NCI-H146 (cell line): Measurements from ENCODE around the gene PLA2G4E.

Experiments used
- DNase-seq: peaks from one replicate; lab custom pipeline; 2025; lab: John Stamatoyannopoulos, UW

PLA2G4E gene

DNA sequence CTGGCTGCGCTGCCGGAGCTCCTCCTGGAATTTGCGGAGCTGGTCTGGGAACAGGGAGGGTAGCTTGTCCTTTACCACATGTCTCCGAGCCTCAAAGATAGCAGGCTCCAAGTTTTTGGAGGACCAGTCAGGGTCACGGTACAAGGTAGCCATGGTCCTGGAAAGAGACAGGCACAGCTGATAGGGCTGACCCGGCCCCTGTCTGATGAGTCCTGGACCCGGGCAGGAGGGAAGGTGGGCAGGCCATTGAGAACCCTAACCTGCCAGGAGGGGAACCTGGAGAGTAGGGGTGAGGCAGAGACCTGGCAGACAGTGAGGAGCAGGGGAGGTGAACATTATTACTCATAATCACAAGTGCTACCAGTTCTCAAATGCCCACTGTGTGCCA is 28.0 kb downstream of the PLA2G4E start:
- DNase-seq: no peak

DNA sequence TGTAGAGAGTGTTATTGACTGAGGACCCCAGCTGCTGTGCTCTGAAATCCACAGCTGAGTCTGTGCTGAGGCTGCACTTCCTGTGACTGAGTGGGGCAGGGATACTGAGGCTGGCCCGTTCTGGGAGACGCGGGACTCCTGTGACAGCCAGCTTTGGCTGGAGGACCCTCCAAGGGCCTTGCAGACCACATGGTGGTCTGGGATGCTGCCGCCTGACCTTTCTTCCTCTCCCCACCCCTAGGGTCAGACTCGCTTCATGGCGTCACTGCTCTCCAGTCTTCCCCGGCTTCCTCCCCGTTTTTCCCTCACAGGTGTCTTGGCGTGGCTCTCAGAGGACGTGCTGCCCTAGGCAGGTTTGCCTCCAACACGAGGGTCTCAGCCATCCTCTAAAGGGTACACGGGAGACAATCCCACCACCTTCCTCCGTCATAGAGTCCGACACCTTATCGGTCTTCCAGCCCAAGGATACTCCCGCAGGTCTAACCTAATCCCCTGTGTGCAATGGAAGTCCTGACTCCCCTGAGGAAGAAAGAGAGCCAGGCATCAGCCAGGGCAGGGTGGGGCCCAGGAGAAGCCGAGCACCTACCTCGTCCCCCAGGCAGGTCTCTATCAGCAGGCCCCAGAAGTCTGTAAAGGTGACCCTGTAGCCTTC is 28.6 kb downstream of the PLA2G4E start:
- DNase-seq: no peak

DNA sequence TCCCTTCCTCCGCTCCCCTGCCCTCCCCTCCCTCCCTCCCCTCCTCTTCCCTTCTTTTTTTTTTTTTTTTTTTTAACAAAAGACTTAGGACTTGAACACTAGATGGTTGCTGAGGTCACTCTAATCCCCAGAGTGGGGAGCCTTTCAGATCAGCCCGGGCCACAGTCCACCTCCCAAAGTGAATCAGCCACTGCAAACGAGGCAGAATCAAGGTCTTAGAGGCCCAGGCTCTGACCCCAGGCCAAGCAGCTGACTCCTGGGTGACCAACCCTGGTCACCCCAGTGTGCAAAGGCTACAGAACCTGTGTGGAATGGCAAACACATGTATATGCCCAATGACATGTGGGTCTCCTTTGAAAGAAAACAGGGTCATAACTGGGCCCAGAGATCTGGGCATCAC is 30.2 kb downstream of the PLA2G4E start:
- DNase-seq: no peak

DNA sequence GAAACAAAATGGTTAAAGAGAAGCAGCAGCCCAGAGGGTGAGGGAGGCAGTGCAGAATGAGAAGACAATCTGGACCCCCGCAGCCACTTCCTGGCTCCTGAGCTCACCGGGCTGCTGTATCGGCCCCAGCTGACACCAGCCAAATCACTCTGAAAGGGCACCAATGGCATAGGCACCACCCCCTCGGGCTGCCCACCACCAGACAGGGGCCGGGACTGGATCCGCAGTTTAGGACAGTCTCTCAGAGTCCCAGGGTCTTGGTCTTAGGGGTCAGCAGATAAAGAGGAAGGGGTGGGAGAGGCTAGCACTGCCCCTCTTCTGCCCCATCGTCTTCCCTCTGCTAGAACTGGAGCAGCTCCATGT is 30.6 kb downstream of the PLA2G4E start:
- DNase-seq: no peak

DNA sequence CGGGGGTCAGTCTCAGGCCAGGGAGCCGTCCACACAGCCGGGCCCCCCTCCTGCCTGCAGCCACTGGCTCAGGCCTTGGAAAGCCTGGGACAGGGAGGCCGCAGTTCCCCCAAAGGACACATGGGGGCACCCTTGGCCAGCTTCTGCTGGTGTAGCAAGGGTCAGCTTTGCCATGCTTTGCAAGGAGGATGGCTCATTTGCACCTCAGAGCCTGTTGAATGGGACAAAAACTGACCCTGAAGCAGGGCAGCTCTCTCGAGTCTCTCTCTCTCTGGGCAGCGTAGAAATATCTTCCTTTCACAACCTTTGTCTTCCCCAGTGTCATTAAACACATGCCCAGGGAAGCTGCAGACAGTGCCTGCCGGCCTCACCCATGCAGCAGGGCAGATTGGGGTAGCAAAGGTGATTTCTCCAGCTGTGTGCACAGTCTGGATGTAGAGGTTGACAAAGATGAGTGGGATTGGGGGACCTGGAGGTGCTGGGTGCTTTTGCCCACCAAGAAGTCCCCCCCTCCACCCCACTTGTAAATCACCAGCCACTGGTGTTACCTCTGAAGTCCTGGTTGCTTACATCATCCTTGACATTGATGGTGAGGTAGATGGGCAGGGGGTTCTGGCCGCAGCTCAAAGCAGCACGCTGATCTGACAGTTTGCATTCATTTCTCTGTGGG is 31.1 kb downstream of the PLA2G4E start:
- DNase-seq: peak; percentile 53

DNA sequence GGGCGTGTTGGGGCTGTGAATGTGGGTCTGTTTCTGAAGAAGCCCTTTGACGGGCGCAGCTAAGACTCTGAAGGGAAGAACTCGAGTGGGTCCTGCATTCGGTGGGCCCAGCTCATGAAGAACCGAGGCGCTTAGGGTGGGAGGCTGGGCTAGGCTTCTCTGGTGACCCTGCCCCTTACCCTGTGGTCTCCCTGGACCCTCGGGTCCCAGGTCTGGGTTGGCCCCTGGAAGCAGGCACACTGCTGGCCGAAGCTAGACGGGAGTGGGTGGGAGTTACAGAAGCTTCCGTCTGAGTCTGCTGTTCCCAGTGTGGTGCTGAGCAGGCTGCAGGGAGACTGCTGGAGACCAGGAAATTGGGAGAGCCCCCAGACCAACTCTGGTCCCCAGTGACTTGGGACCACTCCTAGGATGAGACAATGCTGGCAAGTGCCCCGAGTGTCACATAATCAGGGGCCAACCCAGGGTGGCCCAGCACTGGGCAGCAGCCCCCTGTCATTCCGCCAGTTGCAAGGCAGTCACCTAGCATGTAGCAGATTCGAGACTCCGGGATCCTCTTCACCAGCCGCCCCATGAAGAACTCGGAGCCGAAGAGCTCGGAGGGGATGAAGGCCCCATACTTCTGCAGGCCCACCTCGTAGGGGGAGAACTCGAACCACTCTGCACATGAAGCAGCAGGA is 31.8 kb downstream of the PLA2G4E start:
- DNase-seq: no peak

DNA sequence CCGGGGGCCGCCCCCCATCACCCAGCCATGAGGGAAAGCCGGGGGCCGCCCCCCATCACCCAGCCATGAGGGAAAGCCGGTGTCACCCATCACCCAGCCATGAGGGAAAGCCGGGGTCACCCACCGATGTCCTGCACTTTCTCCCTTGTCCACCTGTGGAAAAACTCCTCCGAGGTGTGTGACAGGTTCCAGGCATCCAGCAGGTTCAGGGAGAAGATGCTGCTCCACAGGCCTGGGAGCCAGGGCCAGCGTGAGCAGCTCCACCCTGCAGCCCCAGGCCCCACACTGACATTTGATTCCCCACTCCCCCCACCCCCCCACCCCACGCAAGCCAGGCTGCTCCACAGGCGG is 32.9 kb downstream of the PLA2G4E start:
- DNase-seq: no peak

DNA sequence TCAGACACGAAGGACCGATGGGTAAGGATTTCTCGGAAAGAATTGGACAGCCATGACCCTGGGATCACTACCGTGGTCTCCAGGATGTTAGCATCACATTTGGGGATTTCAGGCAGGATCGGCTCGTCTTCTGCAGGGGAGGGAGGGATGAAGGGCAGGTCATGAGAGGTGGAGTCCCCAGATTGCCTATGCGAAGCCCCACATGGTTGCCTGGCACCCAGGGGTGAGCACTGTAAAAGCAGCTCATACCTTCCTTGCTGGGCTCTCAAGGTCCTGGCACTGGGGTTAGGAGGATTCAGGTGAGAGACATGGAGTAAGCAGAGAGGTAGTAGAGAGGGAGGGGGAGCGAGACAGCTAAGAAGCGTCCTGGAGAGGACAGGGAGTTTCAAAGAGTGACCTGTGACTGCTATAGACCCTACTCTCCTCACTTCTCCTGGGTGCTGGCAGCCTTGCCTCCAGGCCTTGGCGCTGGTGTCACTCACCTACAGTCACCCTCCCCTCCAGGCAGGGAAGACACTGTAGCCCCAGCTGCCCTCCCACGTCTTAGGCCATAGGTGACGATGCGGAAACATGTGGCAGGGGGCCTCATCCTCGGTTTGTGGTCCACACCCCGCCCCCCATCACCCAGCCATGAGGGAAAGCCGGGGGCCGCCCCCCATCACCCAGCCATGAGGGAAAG is 33.5 kb downstream of the PLA2G4E start:
- DNase-seq: no peak

DNA sequence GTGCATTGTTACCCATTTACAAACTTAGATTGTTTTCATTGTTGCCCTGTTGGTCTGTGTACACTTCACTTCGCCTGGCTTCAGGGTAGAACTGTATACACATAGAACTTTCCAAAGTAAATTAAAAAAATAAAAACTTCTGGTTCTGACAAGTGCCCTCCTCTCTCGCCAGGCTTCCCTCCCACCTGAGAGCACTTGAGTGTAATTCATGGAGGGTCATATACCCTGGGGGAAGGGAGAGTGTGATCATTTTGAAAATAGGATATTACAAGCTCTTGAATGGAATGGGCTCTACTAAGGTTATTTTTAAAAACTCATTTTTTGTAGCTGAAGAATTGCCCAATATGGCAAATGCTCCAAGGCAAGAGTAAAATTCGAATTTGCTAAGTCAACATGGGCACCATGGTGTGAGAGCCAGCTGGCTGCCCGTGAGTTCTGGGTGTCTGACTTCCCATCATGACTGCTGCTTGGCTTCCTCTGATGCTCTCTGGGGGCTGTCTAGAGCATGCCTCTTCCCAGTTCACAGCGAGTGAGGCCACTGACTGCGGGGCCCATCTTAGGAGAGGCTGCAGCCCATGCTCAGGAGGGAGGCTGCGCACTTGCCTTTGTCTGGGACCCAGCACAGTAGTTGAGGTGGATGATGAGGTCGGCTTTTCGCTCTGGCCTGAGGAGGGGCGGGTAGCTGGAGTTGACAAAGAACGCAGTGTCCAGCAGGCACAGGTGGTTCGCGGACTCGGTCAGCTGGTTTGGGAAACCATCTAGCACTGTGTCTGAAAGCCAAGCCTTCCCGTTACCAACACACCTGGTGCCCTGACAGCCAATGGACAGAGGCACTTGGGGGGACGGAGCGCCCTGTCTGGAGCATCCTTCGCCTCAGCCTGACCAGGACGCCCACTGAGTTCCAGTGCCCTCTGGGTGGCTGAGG is 35.3 kb downstream of the PLA2G4E start:
- no peak for DNase-seq

DNA sequence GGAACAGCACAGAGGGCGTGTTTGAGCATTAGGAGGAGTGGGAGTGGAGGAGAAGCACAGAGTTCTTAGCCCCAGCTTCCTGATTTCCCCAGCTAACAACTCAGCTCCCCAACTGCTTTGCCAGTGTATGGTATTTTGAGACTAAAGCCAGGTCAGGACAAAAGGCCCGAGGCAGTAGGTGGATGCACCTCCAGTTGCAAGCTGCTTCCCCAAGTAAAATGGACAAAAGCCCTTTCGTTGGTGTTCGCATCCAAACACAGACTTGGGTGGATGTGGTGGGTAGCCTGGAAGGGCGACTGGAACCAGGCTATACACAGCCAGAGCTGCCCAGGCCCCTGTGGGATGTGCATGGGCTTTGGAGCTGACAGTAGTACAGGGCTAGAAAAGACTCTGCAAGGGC is 36.2 kb downstream of the PLA2G4E start:
- no peak for DNase-seq

DNA sequence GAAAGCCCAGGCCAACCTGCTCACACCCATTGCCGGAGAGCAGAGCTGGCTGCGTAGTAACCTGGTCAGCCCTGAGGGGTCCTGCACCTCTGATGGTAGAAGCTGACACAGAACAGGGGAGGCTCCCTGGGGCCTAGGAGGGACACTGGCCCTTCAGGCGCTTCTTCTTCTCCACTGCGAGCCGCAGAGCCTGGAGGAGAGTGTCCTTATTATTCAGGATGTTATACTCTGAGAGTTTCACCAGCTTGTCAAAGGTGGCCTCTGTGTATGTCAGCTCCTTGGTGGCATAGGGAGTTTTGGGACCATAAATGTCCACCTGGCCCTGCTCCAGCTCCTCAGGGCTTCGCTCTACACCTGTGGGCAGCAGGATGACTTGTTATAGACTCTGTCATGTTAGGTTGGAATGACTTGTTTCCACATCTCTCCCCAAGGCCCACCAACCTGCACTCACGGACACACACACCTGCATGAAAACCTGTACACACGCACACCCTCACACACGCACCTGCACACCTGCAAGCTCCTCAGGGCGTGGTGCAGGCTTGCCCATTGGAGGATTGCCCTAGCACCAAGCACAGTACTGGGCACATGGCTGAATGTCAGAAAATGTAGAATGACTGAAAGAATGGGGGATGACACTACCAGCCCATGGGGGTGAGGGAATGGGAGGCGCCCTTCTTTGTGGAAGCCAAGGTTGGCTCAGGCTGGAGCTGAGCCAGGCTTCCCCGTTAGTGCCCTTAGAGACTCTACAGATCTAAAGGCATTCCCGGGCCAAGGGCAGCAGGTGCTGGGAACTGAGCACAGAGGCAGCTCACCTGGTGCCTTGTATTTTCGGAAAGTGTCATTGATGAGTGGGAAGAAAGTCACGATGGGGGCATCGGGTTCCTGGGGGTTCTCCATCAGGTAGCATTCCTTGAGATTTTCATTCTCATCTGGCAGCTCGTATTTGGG is 36.9 kb downstream of the PLA2G4E start:
- DNase-seq: no peak

DNA sequence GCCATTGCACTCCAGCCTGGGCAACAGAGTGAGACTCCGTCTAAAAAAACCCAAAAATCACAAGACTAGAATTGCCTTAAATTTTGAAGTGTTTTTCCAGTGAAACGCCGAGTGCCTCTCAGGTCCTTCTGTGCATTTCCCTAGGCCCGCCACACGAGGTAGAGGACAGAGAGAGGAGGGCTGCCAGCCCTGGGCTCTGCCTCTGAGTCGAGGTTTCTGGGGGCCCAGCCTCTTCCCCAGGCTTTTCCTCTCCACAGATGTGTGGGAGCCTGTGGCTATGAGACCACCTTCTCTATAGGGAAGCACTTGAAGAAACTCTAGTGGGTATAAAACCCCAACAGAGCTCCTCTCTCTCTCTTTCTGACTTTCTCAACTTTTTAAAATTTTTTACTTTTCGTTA is 37.6 kb downstream of the PLA2G4E start:
- no peak for DNase-seq

DNA sequence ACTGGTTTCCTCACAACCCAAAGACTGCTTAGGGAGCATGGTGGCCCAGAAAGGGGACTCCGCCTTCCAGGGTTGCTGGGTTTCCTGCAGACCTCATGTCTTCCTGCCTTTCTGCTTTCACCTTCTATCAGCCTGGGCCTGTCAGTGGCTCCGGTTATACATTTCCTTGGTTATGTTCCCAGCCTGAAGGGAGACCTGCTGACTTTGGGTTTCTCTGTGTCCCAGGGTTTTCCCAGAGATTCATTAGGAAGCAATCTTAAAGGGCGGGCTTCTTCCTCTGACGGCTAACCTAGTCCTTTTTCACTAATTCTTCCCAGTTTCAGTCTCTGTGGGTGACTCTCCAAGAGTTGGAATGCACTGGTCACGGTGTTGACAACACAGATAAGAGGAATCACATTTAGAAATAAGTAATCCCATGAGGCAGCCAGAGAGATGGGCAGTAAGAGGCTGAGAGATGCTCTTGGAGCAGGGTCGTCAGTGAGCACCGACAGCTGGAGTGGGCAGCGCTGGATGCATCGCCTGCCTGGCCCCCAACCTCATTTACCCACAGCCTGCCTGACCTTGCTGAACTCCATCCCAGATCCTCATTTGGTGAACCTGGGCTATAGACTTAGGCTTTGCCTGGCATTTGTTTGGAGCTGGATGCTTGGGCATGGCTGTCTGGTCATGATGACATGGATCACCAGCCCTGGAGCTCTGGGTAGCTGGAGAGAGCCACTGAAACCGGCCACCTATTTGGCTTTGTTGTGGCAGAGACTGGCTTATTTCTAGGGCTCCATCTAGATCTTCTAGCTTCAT is 38.5 kb downstream of the PLA2G4E start:
- DNase-seq: no peak

DNA sequence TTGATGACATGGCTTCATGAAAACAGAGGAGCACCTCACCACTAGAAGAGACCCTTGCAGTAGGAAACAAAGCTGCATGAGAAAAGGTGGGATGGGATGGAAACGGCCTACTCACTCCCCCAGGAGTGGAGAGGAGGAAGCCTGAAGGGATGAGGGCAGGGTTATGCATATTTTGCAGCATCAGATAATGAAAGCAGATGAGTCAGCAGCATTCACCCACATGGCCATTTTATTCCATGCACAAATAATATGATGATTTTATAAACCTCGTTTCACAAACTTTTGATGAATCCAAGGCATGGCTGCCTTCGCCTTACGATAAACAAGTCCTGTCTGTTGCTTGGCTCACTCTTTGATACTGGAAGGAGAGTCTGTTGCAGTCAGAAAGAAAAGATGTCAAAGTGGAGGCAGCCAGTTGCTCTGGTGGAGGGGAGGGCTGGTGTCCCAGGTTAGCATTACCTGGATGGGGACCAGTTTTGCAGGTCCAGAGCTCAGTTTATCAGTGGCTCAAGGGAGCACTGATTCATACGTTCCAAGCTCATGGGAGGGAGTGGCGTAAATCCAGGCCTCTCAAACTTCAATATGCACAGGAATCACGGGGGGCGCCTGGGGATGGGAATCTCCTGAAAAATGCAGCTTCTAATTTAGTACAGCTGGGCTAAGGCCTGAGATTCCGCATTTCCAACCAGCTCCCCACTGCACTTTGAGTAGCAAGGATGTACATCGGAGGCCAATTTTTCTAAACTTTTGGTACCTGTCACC is 39.3 kb downstream of the PLA2G4E start:
- no peak for DNase-seq

DNA sequence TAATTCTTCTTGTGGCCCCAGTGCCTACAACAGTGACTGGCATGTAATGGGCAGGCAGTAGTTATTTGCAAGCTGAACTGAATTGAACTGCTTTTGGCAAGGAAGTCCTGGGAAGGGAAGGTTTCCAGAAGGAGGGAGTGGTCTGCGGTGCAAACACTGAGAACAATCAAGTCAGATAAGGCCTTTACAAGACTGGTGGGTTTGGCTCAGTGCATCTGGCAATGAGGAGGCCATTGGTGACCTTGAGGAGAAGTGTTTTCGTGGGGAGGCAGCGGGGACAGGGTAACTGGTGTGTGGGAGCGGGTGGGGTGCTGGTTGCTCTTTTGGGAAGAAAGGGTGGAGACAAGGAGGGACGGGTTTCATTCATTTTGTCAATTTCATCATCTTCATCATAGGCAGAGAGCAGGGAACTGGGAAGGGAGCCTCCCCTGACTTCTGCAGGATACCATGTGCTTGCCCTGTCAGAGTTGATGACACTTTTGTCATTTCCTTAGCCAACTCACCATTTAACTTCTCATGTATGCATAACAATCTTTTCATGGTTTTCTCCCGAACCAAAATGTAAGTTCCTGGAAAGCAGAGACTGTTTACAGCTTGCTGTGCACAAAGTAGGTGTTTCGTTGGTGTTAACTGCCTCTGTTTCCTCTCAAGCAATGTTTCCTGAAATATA is 40.1 kb downstream of the PLA2G4E start:
- DNase-seq: no peak

DNA sequence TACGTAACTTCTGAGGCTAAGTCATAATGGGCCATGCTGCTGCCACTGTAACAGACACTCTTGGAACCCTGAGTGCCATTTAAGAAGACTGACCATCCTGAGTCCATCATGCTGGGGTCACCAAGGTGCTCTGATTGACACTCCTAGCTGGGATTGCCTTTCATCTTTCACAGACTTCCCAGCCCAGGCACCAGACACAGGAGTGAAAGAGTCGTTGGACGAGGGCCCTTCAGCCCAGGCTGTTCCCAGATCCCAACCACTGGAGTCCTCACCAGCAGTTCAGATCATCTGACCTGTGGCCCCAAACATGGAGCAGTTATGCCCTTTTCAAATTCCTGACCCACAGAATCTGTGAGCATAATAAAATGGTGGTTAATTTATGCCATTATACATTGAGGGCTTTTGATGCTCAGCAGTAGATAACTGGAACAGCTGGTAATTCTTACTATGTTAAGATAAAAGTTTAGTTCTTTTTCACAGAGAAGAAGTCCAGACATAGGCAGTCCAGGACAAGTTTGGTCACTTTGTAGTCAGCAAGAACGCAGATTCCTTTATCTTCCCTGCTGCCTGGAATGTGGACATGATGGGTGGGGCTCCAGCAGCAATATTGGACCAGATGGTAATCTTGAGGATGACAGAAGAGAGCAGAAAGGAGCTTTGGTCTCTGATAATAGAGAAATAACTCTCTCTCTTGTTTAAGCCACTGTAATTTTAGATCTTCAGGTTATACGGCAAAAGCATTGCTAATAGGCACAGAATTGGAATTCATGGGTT is 41.2 kb downstream of the PLA2G4E start:
- no peak for DNase-seq

DNA sequence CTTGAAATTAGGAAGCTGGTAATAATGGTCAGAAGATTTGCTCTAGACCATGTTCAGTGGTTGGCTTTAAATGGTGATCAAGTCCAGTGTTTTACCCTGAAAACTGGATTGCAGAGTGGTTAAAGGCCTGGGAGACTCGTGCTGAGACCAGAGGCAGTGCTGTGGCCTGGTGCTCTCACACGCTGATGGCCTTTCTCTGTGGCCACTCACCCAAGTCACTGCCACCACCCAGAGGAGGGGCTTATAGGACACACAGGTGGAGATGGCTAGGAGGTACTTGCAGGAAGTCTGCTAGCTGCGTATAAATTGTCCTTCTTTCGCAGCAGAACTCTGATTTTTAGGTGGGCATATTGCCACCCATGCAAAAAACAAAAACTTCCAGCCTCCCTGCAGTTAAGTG is 42.3 kb downstream of the PLA2G4E start:
- no peak for DNase-seq
